Measurements from ENCODE around the gene CARD10. TPM values are rescaled to one million over a fixed set of nuclear protein-coding genes. Genes with fewer than 3 reads are reported as not detected.

The CARD10 gene
- total RNA-seq, 1 experiment from 2014 or later, result 26.5 TPM

DNA sequence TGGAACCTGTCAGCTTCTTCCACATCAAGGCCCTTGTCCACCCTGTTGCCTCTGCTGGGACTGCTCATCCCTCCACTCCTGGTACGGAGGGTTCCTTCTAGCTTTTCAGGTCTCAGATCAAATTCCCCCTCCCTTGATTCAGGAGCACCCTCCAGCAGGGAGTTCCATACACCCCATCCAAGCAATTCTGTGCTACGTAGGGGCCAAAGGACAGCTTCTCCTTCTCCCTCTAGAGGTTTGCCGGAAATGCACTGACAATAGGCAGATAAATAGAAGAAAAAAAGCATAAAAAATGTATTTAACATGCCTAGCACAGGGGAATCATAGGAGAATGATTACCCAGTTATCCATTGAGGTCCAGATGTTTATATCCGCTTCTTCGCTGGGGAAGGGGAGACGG, 3.3 kb upstream of the CARD10 start:
- Mint-ChIP-seq H3K4me3 (ENCODE audit: unreplicated experiment) (no peak overlapping the region), H3K9me3 (ENCODE audit: unreplicated experiment) (no peaks in the 10 kb centered on the region), H3K27ac (ENCODE audit: unreplicated experiment) (no peak overlapping the region), H3K36me3 (ENCODE audit: insufficient read depth, unreplicated experiment) (no peaks in the 10 kb centered on the region), H3K4me1 (ENCODE audit: low read depth, unreplicated experiment) (peaks cover 14% of the 10 kb centered on the region), H3K27me3 (ENCODE audit: insufficient read depth, unreplicated experiment) (no peaks in the 10 kb centered on the region)
- no peak for TF ChIP-seq CTCF (IDR thresholded peaks at IDR 0.05; ENCODE audit: insufficient read depth in 1 of 2, low read depth in 1 of 2, low read length in 1 of 2, severe bottlenecking in 1 of 2, unreplicated experiment in 1 of 2)
- DNase-seq, result no peak
- no TSS peak for BruUV-seq (replicated peaks)
- no peak overlapping the region for H3K4me3 ChIP-seq (ENCODE audit: low read depth, low read length)
- no peaks in the 10 kb centered on the region for H3K27me3 ChIP-seq (replicated peaks; ENCODE audit: control insufficient read depth, insufficient read depth, low read length)
- peaks cover 23% of the 10 kb centered on the region for H3K4me1 ChIP-seq
- intact Hi-C loops (cut with micrococcal nuclease; ENCODE audit: unreplicated experiment), result no loop called here
- H3K9me3 ChIP-seq, result no peaks in the 10 kb centered on the region
- ChIA-PET CTCF (no interaction called here), POLR2A (interaction anchor here (0.6 kb wide), 1 partner anchor 37 kb away, joined by 6 read pairs; no protein-coding TSS in a partner anchor)
- H3K36me3 ChIP-seq (ENCODE audit: control insufficient read depth, insufficient read depth, low read length), result no peaks in the 10 kb centered on the region

GRCh38 chr22:37521236-37521739, 2.1 kb upstream of the CARD10 start:
- DNase-seq, result no peak
- Histone ChIP-seq H3K36me3 (ENCODE audit: control insufficient read depth, insufficient read depth, low read length) (no peaks in the 10 kb centered on the region), H3K9me3 (no peaks in the 10 kb centered on the region), H3K4me1 (peaks cover 22% of the 10 kb centered on the region), H3K4me3 (ENCODE audit: low read depth, low read length) (no peak overlapping the region), H3K27me3 (replicated peaks; ENCODE audit: control insufficient read depth, insufficient read depth, low read length) (no peaks in the 10 kb centered on the region)
- TF ChIP-seq CTCF (IDR thresholded peaks at IDR 0.05; ENCODE audit: insufficient read depth in 1 of 2, low read depth in 1 of 2, low read length in 1 of 2, severe bottlenecking in 1 of 2, unreplicated experiment in 1 of 2), result no peak
- ChIA-PET POLR2A (no interaction called here), CTCF (interaction anchor here (0.5 kb wide), 1 partner anchor 810 kb away, joined by 3 read pairs; no protein-coding TSS in a partner anchor)
- Mint-ChIP-seq H3K4me1 (ENCODE audit: low read depth, unreplicated experiment) (peaks cover 14% of the 10 kb centered on the region), H3K27me3 (ENCODE audit: insufficient read depth, unreplicated experiment) (no peaks in the 10 kb centered on the region), H3K27ac (ENCODE audit: unreplicated experiment) (no peak overlapping the region), H3K9me3 (ENCODE audit: unreplicated experiment) (no peaks in the 10 kb centered on the region), H3K4me3 (ENCODE audit: unreplicated experiment) (peak overlapping the region; percentile 13), H3K36me3 (ENCODE audit: insufficient read depth, unreplicated experiment) (peaks cover under 1% of the 10 kb centered on the region)
- no TSS peak for BruUV-seq (replicated peaks)
- intact Hi-C loops (cut with micrococcal nuclease; ENCODE audit: unreplicated experiment), result no loop called here

DNA sequence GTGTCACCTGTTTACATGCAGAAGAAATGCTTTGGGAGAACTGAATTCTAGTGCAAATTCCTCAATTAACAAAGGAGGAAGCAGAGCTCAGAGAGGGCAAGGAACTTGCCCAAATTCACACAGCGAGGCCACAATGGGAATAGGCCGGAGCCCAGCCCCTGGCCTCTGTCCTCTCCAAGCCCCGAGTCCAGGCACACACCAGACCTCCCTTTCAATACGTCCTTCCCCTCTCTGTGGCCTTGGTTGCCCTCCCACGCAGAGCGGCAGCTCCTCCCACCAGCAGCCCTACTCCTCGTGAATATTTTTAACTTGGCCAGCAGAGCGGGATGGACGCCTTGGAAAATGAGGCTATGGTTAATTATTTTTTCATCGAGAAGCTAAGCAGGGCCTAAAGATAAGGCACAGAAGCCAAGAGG, 1.6 kb upstream of the CARD10 start:
- Mint-ChIP-seq H3K27me3 (ENCODE audit: insufficient read depth, unreplicated experiment) (no peaks in the 10 kb centered on the region), H3K27ac (ENCODE audit: unreplicated experiment) (no peak overlapping the region), H3K4me3 (ENCODE audit: unreplicated experiment) (peak overlapping the region; percentile 13), H3K36me3 (ENCODE audit: insufficient read depth, unreplicated experiment) (peaks cover 5% of the 10 kb centered on the region), H3K9me3 (ENCODE audit: unreplicated experiment) (no peaks in the 10 kb centered on the region), H3K4me1 (ENCODE audit: low read depth, unreplicated experiment) (peaks cover 14% of the 10 kb centered on the region)
- intact Hi-C loops (cut with micrococcal nuclease; ENCODE audit: unreplicated experiment), result no loop called here
- DNase-seq, result no peak
- no TSS peak for BruUV-seq (replicated peaks)
- POLR2A ChIA-PET, result no interaction called here
- no peaks in the 10 kb centered on the region for H3K9me3 ChIP-seq
- no peaks in the 10 kb centered on the region for H3K27me3 ChIP-seq (replicated peaks; ENCODE audit: control insufficient read depth, insufficient read depth, low read length)
- H3K4me3 ChIP-seq (ENCODE audit: low read depth, low read length), result no peak overlapping the region
- no peak for TF ChIP-seq CTCF (IDR thresholded peaks at IDR 0.05; ENCODE audit: insufficient read depth in 1 of 2, low read depth in 1 of 2, low read length in 1 of 2, severe bottlenecking in 1 of 2, unreplicated experiment in 1 of 2)
- CTCF ChIA-PET, result interaction anchor here (0.5 kb wide), 1 partner anchor 810 kb away, joined by 3 read pairs; no protein-coding TSS in a partner anchor
- no peaks in the 10 kb centered on the region; the same call in 1 of the 2 replicates for H3K36me3 ChIP-seq (ENCODE audit: control insufficient read depth, insufficient read depth, low read length)
- H3K4me1 ChIP-seq, result peaks cover 19% of the 10 kb centered on the region
